BJ (cell line): Measurements from ENCODE around the gene MTUS2. TPM values are rescaled to one million over a fixed set of nuclear protein-coding genes. Genes with fewer than 3 reads are reported as not detected.

ENCODE experiments used
- CTCF ChIA-PET: fragments of 350-600 bp; formaldehyde crosslinking; extraction: SDS; loops from one replicate; lab custom pipeline; 2021; ENCODE audit warnings: antibody characterized with exemption, inconsistent platforms; lab: Yijun Ruan, JAX
- POLR2A ChIA-PET: fragments of 300-600 bp; sonication (Branson Sonifier 250); formaldehyde crosslinking; extraction: SDS; loops from one replicate; lab custom pipeline; 2021; ENCODE audit warnings: antibody characterized with exemption; lab: Charles Lee
- DNase-seq: peaks from one replicate; pipeline ENCODE4 v3.0.0-alpha.2; 2011; ENCODE audit warnings: low read depth
- H3K27me3 ChIP-seq: 2 replicates; pipeline ENCODE4 v1.6.0; 2011; ENCODE audit warnings: low read length; ENCODE audit not compliant: control insufficient read depth, insufficient read depth
- H3K36me3 ChIP-seq: 2 replicates; pipeline ENCODE4 v1.5.1; 2011; ENCODE audit warnings: low read length; ENCODE audit not compliant: control insufficient read depth, insufficient read depth
- H3K4me3 ChIP-seq: 2 replicates; pipeline ENCODE4 v1.5.1; 2011; ENCODE audit warnings: low read depth, mild to moderate bottlenecking, control low read depth, low read length
- polyA plus RNA-seq: library from polyadenylated mRNA; depleted of rRNA; stranded (reverse); fragments of >200 nt; gene quantifications from 2 replicates; pipeline ENCODE4 v1.2.3, GENCODE V29; 2011
- TF ChIP-seq, protein P1 (sequence below): IDR thresholded peaks from 2 replicates; pipeline ENCODE4 v1.5.1; 2011; ENCODE audit warnings: low read depth, mild to moderate bottlenecking, control low read depth, inconsistent platforms, low read length, moderate library complexity; ENCODE audit not compliant: insufficient read depth

MTUS2 gene
- polyA plus RNA-seq, 1 experiment: 0.05 TPM

DNA sequence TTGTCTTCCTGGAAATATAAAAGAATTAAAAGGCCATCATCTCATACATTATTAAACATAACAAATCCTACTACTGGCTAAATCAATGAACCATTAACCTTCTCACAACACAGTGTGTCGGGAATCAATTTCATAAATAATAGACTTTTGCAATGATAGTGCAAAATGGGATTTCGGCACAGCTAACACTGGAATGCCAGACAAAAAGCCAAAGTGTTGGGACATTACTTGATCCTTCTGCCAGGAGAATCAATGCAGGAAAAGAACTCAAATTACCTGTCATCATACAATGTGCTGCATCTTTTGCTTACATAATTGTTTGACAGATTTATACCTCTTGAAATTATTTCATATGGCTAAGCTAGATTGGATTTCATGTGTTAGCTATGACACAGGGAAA is 334.3 kb downstream of the MTUS2 start:
- CTCF ChIA-PET: interaction anchor here (0.8 kb wide), 1 partner anchor 50 kb away, joined by 3 read pairs; no protein-coding TSS in a partner anchor

DNA sequence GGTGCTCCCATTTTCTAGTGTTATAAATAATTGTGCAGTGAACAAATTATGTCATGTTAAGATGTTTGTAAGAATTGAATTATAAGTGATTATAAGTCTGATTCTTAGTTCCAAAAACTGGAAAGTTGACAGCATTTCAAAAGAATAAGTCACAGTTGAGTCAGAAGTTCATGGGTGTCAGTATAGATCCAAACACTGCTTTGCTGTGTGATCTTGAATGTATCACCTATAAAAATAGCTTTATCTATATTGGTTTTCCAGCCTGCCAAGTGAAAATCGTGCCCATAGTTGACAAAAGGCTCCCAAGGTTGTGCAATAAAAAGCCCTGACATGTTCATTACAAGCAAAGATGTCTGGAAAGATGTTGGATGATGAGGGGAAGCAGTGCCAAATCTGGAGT is 336.0 kb downstream of the MTUS2 start:
- DNase-seq: no peak
- H3K4me3 ChIP-seq: no peak overlapping the region
- POLR2A ChIA-PET: no interaction called here
- TF ChIP-seq, protein P1, sequence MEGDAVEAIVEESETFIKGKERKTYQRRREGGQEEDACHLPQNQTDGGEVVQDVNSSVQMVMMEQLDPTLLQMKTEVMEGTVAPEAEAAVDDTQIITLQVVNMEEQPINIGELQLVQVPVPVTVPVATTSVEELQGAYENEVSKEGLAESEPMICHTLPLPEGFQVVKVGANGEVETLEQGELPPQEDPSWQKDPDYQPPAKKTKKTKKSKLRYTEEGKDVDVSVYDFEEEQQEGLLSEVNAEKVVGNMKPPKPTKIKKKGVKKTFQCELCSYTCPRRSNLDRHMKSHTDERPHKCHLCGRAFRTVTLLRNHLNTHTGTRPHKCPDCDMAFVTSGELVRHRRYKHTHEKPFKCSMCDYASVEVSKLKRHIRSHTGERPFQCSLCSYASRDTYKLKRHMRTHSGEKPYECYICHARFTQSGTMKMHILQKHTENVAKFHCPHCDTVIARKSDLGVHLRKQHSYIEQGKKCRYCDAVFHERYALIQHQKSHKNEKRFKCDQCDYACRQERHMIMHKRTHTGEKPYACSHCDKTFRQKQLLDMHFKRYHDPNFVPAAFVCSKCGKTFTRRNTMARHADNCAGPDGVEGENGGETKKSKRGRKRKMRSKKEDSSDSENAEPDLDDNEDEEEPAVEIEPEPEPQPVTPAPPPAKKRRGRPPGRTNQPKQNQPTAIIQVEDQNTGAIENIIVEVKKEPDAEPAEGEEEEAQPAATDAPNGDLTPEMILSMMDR: no peak
- H3K36me3 ChIP-seq: no peaks in the 10 kb centered on the region
- CTCF ChIA-PET: no interaction called here
- no peaks in the 10 kb centered on the region for H3K27me3 ChIP-seq

More for the DNA sequence above, 334.3 kb downstream of the MTUS2 start:
- POLR2A ChIA-PET: no interaction called here
- Histone ChIP-seq H3K27me3 (no peaks in the 10 kb centered on the region), H3K4me3 (no peak overlapping the region), H3K36me3 (no peaks in the 10 kb centered on the region)
- TF ChIP-seq, protein P1: no peak
- no peak for DNase-seq

DNA sequence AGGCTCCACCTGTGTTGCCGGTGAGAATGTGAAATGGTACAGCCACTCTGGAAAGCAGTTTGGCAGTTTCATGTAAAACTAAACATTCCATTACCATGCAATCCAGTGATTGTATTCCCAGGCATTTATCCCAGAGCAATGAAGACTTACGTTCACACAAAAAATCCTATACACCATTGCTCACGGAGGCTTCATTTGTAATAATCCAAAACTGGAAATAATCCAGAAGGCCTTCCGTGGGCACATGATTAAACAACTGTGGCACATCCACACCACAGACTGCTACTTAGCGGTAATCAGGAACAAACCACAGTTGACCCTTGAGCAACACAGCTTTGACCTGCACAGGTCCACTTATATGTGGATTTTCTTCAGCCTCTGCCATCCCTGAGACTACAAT is 339.7 kb downstream of the MTUS2 start:
- CTCF ChIA-PET: no interaction called here
- Histone ChIP-seq H3K4me3 (no peak overlapping the region), H3K27me3 (no peaks in the 10 kb centered on the region), H3K36me3 (no peaks in the 10 kb centered on the region)
- DNase-seq: no peak
- POLR2A ChIA-PET: no interaction called here
- TF ChIP-seq, protein P1: no peak

DNA sequence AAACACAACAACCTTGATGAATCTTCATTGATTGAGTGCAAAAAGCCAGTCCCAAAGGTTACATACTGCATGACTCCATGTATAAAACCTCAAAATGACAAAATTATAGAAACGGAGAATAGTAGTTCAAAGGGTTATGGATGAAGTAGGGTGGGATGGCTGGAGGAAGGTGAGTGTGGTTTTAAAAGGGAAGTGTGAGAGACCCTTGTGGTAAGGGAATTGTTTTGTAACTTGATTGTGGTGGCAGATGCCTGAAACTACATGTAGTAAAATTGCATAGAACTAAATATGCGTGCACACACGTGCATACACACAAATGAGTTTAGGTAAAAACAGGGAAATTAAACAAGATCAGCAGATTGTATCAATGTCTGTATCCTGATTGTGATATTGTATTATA is 340.7 kb downstream of the MTUS2 start:
- no peaks in the 10 kb centered on the region for H3K27me3 ChIP-seq
- ChIA-PET POLR2A (no interaction called here), CTCF (no interaction called here)
- no peak for DNase-seq
- TF ChIP-seq, protein P1: no peak
- H3K4me3 ChIP-seq: no peak overlapping the region
- no peaks in the 10 kb centered on the region for H3K36me3 ChIP-seq

DNA sequence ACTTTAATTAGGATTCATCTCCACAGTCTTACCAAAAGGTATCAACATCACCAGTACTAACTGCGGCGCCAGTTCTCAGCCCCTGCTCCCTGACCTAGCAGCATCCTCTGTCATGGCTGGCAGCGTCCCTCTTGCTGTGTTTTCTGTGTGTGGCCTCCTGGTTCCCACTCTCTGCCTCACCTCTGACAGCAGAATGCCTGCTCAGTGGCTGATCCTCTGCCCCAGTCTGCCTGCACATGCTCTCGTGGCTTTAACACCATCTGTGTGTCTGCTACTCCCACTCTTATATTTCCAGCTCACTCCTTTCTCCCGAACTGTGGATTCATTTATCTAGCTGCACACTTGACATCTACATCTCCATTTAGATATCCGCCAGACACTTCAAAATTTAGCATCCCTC is 341.5 kb downstream of the MTUS2 start:
- DNase-seq: no peak
- H3K27me3 ChIP-seq: no peaks in the 10 kb centered on the region
- H3K4me3 ChIP-seq: no peak overlapping the region
- no peaks in the 10 kb centered on the region for H3K36me3 ChIP-seq
- ChIA-PET CTCF (no interaction called here), POLR2A (no interaction called here)
- TF ChIP-seq, protein P1: no peak
